ENCODE data around the gene TMEM140. TPM values are rescaled to one million over a fixed set of nuclear protein-coding genes. Genes with fewer than 3 reads are reported as not detected.

Gene TMEM140
- polyA plus RNA-seq, 4 donors, result 5.4 to 19.3 (median 12.4) TPM

DNA sequence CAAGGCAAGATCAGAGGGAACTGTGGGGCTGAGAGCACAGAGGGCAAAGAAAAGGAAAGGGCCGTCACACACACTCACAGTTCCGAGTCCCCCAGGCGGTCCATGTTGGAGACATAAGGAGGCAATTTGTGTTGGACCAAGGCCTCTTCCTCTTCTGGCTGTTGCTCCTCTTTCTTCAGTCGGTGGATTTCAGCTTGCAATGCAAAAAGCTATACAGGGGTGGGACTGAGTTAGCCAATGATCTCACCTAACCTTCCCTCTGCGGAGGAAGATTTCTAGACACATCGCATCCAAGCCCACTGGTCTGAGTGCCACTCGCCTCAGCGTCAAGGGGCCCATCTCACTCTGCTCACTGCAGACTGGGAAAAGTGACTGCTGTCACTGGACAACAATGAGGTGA is 58.0 kb downstream of the TMEM140 start:
- WGBS, 3 donors, result 96 to 98% (median 97%) methylated on average over 8 of the region's 8 CpGs
- peaks cover 0 to 5% (median 0%) of the 10 kb centered on the region in 3 donors for H3K27me3 ChIP-seq (ENCODE audit: control insufficient read depth in 3 of 3, insufficient read depth in 3 of 3, low read length in 3 of 3)
- H3K27ac ChIP-seq (ENCODE audit: low read depth in 1 of 3, low read length in 2 of 3), result no peak overlapping the region
- no peaks in the 10 kb centered on the region for H3K9me3 ChIP-seq (ENCODE audit: control insufficient read depth in 2 of 2, insufficient read depth in 1 of 2, low read depth in 1 of 2, low read length in 1 of 2)
- peaks cover 0 to 15% (median 3%) of the 10 kb centered on the region in 3 donors for H3K36me3 ChIP-seq (ENCODE audit: control insufficient read depth in 3 of 3, insufficient read depth in 2 of 3, low read depth in 1 of 3, low read length in 3 of 3)
- DNase-seq (no peak), FAIRE-seq (no peak)
- H3K4me3 ChIP-seq (ENCODE audit: low read depth in 1 of 3, low read length in 3 of 3), result no peak overlapping the region
- H3K4me1 ChIP-seq (ENCODE audit: control insufficient read depth in 3 of 3, insufficient read depth in 2 of 3, low read depth in 1 of 3, low read length in 2 of 3), result peaks cover 0 to 3% (median 0%) of the 10 kb centered on the region in 3 donors

DNA sequence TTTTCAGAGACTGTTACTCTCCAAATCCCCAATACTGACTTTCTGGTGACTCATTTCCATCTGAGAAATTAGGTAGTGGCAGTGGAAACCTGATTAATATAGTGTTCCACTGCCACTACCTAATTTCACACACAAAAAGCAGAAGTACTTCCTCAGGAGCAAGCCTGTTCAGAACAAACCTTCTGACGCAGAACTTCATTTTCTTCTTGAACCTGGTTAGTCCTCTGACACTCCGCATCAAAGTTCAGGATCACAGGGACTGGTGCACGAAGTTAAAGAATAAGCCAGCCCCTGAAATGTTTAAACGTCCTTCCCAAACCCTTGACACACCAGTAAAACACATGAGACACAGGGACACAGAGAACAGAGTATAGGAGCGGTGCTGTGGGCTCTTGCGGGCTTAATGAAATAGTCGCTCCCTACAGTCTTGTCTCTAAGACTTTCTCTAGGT is 59.1 kb downstream of the TMEM140 start:
- Histone ChIP-seq H3K27ac (ENCODE audit: low read depth in 1 of 3, low read length in 2 of 3) (no peak overlapping the region), H3K4me1 (ENCODE audit: control insufficient read depth in 3 of 3, insufficient read depth in 2 of 3, low read depth in 1 of 3, low read length in 2 of 3) (peaks cover 0 to 3% (median 0%) of the 10 kb centered on the region in 3 donors), H3K4me3 (ENCODE audit: low read depth in 1 of 3, low read length in 3 of 3) (no peak overlapping the region), H3K27me3 (ENCODE audit: control insufficient read depth in 3 of 3, insufficient read depth in 3 of 3, low read length in 3 of 3) (peaks cover 0 to 8% (median 0%) of the 10 kb centered on the region in 3 donors), H3K9me3 (ENCODE audit: control insufficient read depth in 2 of 2, insufficient read depth in 1 of 2, low read depth in 1 of 2, low read length in 1 of 2) (no peaks in the 10 kb centered on the region), H3K36me3 (ENCODE audit: control insufficient read depth in 3 of 3, insufficient read depth in 2 of 3, low read depth in 1 of 3, low read length in 3 of 3) (peaks cover 0 to 15% (median 3%) of the 10 kb centered on the region in 3 donors)
- DNase-seq (no peak), FAIRE-seq (no peak)
- WGBS, 3 donors, result 84 to 85% (median 84%) methylated on average over 7 of the region's 7 CpGs

DNA sequence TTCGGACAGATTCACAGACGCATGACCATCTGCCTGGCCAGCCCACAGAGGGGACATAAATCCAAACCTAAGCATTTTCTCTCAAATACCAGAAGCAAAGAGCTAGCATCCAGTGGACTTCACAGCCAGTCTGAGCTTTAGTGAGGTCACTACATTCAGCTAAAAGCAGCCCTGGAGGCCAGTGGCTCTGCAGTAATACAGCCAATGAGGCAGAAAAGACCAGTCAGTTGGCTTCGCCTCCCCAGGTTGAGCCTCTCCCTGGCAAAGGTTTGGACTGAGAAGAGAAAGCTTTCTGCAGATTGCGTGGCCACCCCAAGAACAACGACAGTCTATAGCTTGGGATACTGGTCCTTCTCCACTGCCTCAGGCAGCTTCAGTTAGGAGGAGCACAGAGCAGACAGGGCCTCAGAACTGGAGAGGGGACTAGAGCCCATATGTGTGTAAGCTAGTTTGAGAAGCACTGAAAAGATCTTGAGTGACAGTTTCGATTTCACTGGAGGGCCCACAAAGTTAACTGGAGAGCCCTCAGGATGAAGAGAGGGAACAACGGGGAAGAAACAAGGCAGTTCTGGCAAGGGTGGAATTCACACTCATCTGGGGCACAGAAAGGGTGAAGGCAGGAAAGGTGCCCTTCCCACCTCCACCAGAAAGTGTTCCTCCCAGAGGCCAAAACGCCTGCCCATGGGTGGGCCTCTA is 59.7 kb downstream of the TMEM140 start:
- Histone ChIP-seq H3K36me3 (ENCODE audit: control insufficient read depth in 3 of 3, insufficient read depth in 2 of 3, low read depth in 1 of 3, low read length in 3 of 3) (peaks cover 0 to 15% (median 3%) of the 10 kb centered on the region in 3 donors), H3K27me3 (ENCODE audit: control insufficient read depth in 3 of 3, insufficient read depth in 3 of 3, low read length in 3 of 3) (peaks cover 0 to 8% (median 0%) of the 10 kb centered on the region in 3 donors), H3K27ac (ENCODE audit: low read depth in 1 of 3, low read length in 2 of 3) (no peak overlapping the region), H3K4me1 (ENCODE audit: control insufficient read depth in 3 of 3, insufficient read depth in 2 of 3, low read depth in 1 of 3, low read length in 2 of 3) (peaks cover 0 to 3% (median 0%) of the 10 kb centered on the region in 3 donors), H3K9me3 (ENCODE audit: control insufficient read depth in 2 of 2, insufficient read depth in 1 of 2, low read depth in 1 of 2, low read length in 1 of 2) (no peaks in the 10 kb centered on the region), H3K4me3 (ENCODE audit: low read depth in 1 of 3, low read length in 3 of 3) (no peak overlapping the region)
- no peak for DNase-seq
- no peak for FAIRE-seq
- WGBS, 3 donors, result 81 to 85% (median 85%) methylated on average over 8 of the region's 8 CpGs

DNA sequence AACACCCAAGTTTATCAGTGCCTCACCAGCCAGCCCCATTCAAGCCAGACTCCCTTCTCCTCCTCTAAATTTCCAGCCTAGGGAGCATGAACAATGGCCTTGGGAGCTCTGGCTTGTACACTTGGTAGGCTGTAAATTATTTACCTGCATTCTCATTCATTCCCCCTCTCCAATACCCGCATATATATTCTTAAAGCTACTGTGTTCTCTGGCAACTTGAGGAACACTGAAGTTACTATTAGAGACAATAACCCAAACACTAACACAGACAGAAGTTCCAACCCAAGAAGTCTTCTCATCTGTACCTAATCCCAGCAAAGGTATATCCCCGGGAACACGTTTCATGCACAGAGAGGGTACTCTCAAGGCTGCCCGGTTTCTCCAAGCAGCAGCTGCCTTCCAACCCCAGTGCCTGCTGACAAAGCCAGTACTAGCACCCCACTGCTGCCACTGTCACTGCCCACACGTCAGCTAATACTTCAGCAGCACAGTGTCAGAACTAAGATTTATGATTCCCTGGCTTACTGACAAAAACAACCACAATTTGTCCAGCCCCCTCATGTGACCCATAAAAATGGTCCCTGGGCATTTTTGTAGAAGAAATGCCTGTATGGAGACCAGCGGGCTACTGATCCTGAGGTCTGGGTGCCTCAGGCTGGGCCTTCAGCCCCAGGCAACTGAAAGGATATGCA is 60.4 kb downstream of the TMEM140 start:
- Histone ChIP-seq H3K4me1 (ENCODE audit: control insufficient read depth in 3 of 3, insufficient read depth in 2 of 3, low read depth in 1 of 3, low read length in 2 of 3) (peaks cover 0 to 3% (median 0%) of the 10 kb centered on the region in 3 donors), H3K9me3 (ENCODE audit: control insufficient read depth in 2 of 2, insufficient read depth in 1 of 2, low read depth in 1 of 2, low read length in 1 of 2) (no peaks in the 10 kb centered on the region), H3K4me3 (ENCODE audit: low read depth in 1 of 3, low read length in 3 of 3) (no peak overlapping the region), H3K27me3 (ENCODE audit: control insufficient read depth in 3 of 3, insufficient read depth in 3 of 3, low read length in 3 of 3) (peaks cover 0 to 8% (median 0%) of the 10 kb centered on the region in 3 donors), H3K27ac (ENCODE audit: low read depth in 1 of 3, low read length in 2 of 3) (no peak overlapping the region), H3K36me3 (ENCODE audit: control insufficient read depth in 3 of 3, insufficient read depth in 2 of 3, low read depth in 1 of 3, low read length in 3 of 3) (peaks cover 0 to 11% (median 3%) of the 10 kb centered on the region in 3 donors)
- 76 to 87% (median 82%) methylated on average over 6 of the region's 6 CpGs for WGBS, 3 donors
- FAIRE-seq, result no peak
- DNase-seq, result no peak

DNA sequence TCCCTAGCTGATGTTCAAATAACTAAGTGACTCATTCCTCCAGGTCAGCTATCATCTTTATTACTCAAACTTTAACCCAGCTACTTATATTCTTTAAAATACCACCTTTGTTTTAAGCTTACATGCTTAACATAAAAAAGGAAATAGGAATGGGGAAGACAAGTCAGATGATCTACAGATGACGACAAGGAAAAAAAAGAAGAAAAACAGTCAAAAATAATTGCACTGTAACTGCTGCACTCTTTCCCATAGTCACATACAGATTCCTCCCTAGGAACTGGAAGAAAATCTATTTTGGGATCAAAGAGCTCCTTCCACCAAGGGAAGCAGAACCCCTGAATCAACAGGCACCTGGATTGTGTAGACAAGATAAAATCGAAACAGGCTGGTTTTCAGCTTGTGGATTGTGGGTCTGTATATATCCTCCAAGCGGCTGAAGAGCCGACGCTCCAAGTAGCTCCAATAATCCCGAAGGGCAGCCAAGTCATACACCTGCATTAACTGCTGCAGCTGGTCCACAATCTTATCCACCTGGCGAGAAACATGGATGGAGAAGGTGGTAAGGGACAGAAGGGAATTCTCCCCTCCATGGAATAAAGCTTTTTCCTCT is 61.5 kb downstream of the TMEM140 start:
- peaks cover 0 to 7% (median 1%) of the 10 kb centered on the region in 3 donors for H3K36me3 ChIP-seq (ENCODE audit: control insufficient read depth in 3 of 3, insufficient read depth in 2 of 3, low read depth in 1 of 3, low read length in 3 of 3)
- peaks cover 0 to 18% (median 0%) of the 10 kb centered on the region in 3 donors for H3K27me3 ChIP-seq (ENCODE audit: control insufficient read depth in 3 of 3, insufficient read depth in 3 of 3, low read length in 3 of 3)
- no peak overlapping the region for H3K27ac ChIP-seq (ENCODE audit: low read depth in 1 of 3, low read length in 2 of 3)
- no peaks in the 10 kb centered on the region for H3K9me3 ChIP-seq (ENCODE audit: control insufficient read depth in 2 of 2, insufficient read depth in 1 of 2, low read depth in 1 of 2, low read length in 1 of 2)
- no peak for FAIRE-seq
- no peak overlapping the region for H3K4me3 ChIP-seq (ENCODE audit: low read depth in 1 of 3, low read length in 3 of 3)
- 73 to 87% (median 74%) methylated on average over 7 of the region's 7 CpGs for WGBS, 3 donors
- H3K4me1 ChIP-seq (ENCODE audit: control insufficient read depth in 3 of 3, insufficient read depth in 2 of 3, low read depth in 1 of 3, low read length in 2 of 3), result peaks cover 0 to 3% (median 0%) of the 10 kb centered on the region in 3 donors
- no peak for DNase-seq

DNA sequence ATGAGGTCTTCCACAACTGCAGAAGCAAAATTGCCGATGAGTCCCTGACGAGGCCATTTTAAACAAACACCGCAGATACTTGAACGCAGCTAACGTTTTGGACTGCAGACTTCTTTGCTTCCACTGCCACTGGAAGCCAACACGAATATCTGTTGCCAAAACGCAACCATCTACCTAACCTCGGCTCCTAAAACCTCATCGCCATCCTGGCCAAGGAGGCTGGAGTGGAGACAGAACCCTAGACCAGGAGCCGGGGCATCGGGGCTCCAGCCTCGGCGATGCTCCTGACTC is 63.0 kb downstream of the TMEM140 start:
- Histone ChIP-seq H3K27ac (ENCODE audit: low read depth in 1 of 3, low read length in 2 of 3) (peak overlapping the region; percentile 58 to 96 (median 70)), H3K36me3 (ENCODE audit: control insufficient read depth in 3 of 3, insufficient read depth in 2 of 3, low read depth in 1 of 3, low read length in 3 of 3) (peaks cover 0 to 2% (median 0%) of the 10 kb centered on the region in 3 donors), H3K4me3 (ENCODE audit: low read depth in 1 of 3, low read length in 3 of 3) (peak overlapping the region; percentile 73 to 83 (median 78)), H3K27me3 (ENCODE audit: control insufficient read depth in 3 of 3, insufficient read depth in 3 of 3, low read length in 3 of 3) (peaks cover 0 to 31% (median 0%) of the 10 kb centered on the region in 3 donors), H3K4me1 (ENCODE audit: control insufficient read depth in 3 of 3, insufficient read depth in 2 of 3, low read depth in 1 of 3, low read length in 2 of 3) (peaks cover 0 to 3% (median 0%) of the 10 kb centered on the region in 3 donors), H3K9me3 (ENCODE audit: control insufficient read depth in 2 of 2, insufficient read depth in 1 of 2, low read depth in 1 of 2, low read length in 1 of 2) (no peaks in the 10 kb centered on the region)
- WGBS, 3 donors, result 0 to 1% (median 1%) methylated on average over 13 of the region's 13 CpGs
- FAIRE-seq, result no peak
- no peak for DNase-seq

DNA sequence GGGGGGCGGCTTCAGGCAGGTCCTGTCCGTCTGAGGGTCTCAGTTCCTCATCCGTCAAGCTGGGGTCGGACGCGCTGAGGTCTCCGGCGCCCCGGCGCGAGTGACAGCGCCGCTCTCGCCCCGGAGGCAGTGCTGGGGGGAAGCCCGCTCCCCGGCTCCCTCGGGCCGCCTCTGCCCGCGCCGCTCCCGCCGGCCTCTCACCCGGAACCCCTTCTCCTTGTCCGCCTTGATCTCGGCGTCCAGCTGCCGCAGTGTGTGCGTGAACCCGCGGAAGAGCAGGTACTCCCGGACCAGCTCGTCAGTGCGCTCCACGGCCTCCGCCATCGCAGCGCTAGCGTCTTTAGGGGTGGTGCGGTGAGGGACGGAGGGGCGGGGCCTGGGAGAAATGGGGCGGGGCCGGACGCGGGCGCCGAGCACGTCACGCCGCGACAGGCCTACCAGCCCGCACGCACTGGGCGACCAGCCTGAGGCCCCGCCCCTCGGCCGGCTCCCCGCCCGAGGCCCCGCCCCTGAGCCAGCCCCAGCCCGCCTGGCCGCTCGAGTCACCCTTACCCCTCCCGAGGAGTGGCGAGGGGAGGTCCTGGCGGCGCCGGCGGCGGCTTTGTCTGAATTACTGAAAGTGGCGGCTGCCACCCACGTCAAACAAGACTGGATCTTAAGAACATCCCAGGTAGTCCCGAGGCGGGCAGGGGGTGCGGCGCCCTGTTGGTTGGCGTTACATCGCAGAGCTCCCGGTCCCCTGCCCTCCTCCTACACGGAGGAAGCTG is 63.5 kb downstream of the TMEM140 start, which contains the start of gene WDR91:
TSS of gene WDR91 (minus strand) at position 348 of the 767 bp plus-strand sequence. CDS start at position 324, 24 bp downstream.
- Histone ChIP-seq H3K4me3 (ENCODE audit: low read depth in 1 of 3, low read length in 3 of 3) (peak within 1 kb of the TSS; percentile 73 to 83 (median 78)), H3K27ac (ENCODE audit: low read depth in 1 of 3, low read length in 2 of 3) (peak within 1 kb of the TSS; percentile 58 to 96 (median 70)), H3K4me1 (ENCODE audit: control insufficient read depth in 3 of 3, insufficient read depth in 2 of 3, low read depth in 1 of 3, low read length in 2 of 3) (peaks cover 0 to 3% (median 0%) of the 10 kb centered on the region in 3 donors), H3K9me3 (ENCODE audit: control insufficient read depth in 2 of 2, insufficient read depth in 1 of 2, low read depth in 1 of 2, low read length in 1 of 2) (no peaks in the 10 kb centered on the region), H3K27me3 (ENCODE audit: control insufficient read depth in 3 of 3, insufficient read depth in 3 of 3, low read length in 3 of 3) (peaks cover 0 to 31% (median 0%) of the 10 kb centered on the region in 3 donors), H3K36me3 (ENCODE audit: control insufficient read depth in 3 of 3, insufficient read depth in 2 of 3, low read depth in 1 of 3, low read length in 3 of 3) (no peaks in the 10 kb centered on the region)
- 0 to 1% (median 0%) methylated on average over 68 to 82 of the region's 82 CpGs for WGBS, 3 donors
- FAIRE-seq, result no peak
- DNase-seq, result peak; percentile 93 to 96

Data from small intestine (tissue), 7 donors.